ENCODE results near the gene ZNF605.
A peak's percentile ranks its signal among the peaks of the same experiment; 100 is the strongest.
"Not testable (repeated sequence)": the region's sequence is repeated elsewhere in the genome, so short reads cannot be mapped to it uniquely, and the experiment has no call there.

The ZNF605 gene

DNA sequence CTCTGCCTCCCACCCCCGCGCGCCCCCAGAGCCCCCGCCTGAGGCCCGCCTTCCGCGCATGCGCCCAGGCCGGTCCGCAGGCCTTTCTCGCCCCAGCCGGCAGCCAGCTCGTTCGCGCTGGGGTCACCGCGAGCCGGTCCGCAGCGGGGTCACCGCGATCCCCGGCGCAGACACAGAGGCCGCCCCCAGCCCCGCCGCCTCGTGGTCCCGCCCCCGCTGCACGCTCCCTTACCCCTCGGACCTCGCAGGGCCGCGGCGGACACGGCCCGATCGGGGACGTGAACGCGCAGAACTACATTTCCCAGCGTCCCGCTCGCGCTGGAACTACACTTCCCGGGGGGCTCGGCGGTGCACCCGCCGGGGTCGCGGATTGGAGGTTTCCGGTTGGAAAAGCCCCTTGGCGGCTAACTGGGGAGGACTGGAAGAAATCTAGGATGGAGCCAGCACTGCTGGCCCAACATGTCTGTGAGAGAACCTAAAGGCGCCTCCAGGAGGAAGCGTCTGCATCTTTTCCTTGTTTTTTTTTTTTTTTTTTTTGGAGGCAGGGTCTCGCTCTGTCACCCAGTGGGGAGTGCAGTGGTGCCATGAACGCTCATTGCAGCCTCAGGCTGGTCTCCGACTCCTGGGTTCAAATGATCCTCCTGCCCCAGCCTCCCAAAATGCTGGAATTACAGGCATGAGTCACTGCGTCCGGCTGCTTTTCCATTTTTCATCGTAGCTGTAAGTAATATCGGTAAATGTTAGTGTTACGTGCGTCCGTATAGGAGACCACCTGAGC lies at the start of gene ZNF605:
TSS of gene ZNF605 (minus strand) at position 296 of the 778 bp plus-strand sequence. CDS start 10,671 bp downstream, outside the sequence.
- DNase-seq: peak; percentile 90

DNA sequence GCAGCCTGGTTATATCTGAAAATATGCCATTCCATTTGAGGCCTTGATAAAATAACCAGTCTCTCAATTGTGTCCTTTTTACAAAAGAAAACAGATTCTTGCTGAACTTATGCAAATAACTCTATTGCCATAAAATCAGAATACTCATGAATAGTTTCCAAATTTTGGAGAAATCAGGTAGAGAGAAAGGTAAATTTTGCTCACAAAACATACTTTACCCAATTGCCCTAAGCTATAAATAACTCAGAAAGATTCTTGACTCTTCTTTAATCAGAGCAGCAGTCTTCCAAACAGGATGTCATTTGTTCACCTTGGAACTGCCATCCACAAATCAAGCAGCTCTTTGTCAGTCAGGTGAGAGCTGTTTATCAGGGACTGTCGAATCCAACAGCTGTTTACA lies 42.6 kb upstream of the ZNF605 start:
- no peak for DNase-seq

DNA sequence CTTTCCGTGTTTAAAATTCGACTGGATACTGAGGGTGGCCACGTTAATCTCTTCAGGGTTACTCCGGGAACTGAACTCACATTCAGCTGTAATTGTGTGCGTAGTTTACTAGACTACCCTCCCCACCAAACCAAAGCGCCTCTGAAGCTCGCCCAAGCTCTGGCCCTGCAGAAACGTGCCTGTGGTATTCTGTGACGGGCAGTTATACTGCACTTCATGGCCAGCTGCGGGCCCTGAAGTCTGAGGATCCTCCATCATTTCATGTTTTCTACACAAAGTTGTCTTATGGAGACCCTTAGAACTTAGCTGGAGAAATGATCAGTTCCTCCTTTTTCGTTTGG lies 30.7 kb upstream of the ZNF605 start:
- DNase-seq: no peak

DNA sequence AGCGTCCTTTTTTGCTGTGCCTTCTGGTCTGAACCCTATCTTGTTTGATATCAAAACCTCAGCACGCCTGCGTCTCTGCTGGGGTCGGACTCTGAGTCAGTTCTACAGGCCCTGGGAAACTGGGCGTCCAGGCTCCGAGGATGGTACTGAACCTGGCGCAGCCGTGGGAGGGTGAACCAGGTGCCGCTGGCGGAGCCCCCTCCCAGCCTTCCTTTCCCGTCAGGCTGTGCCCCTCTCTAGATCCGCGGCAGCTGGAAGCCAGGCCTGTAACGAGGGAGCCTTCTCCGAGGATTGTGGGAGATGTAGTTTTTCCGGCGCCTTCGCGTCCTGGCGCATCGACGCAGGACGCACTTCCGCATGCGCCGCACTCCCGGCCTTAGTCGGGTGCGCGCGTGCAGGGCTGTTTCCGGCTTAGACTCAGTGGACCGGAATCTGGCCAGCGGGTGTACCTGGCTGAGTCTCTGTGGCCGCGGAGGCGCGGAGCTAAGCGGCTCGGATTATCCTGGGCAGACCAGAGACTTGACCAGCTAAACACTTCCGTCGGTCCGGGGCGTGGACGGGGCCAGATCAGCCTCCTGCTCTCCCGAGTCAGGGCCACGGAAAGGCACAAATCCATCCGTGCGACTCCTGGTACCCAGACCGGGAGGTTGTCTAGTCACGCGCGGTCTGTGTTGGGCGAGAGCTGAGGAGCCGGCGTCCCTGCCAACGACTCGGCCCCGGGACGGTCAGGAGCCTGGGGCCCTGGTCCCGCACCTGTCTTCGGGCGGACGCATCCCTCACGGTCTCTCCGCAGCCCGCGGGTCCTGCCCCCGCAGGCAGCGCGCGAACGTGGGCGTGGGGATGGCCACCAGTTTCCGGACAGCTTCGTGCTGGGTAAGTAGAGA lies 30.1 kb upstream of the ZNF605 start, which contains the start of gene ZNF26:
TSS of gene ZNF26 (plus strand) at position 367 of the 884 bp plus-strand sequence. CDS start at position 841, 474 bp downstream.
- peak; percentile 92 for DNase-seq

DNA sequence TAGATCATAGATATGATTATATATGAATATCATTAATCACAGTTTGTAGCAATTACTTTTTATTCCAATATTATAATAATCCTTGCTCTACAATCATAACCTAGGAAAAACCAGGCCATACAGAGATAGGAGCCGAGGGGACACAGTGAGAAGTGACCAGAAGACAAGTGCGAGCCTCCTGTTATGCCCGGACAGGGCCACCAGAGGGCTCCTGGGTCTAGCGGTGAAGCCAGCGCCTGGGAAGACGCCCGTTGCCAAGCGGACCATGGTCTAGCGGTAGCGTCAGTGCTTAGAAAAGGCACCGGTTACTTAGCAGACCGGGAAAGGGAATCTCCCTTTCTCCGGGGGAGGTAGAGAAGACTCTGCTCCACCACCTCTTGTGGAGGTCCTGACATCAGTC lies 20.8 kb upstream of the ZNF605 start:
- not testable (repeated sequence) for DNase-seq

DNA sequence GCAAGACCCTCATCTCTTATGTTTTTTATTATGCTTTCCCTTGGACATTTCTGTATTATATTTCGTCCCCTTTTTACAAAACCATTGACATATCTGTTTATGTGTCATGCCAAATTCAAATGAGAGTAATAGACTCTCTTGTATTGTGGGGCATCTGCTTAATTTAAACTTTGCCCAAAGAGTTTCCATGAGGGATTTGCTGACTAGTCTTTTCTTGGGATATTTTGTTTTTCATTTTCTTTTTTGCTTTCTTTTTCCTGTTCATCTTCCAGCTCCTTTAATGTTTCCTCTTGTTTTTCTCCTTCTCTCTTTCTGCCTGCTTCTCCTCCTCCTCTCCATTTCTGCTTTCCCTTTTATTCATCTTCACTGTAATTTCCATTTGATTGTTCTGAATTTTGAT lies 16.3 kb upstream of the ZNF605 start:
- no peak for DNase-seq

DNA sequence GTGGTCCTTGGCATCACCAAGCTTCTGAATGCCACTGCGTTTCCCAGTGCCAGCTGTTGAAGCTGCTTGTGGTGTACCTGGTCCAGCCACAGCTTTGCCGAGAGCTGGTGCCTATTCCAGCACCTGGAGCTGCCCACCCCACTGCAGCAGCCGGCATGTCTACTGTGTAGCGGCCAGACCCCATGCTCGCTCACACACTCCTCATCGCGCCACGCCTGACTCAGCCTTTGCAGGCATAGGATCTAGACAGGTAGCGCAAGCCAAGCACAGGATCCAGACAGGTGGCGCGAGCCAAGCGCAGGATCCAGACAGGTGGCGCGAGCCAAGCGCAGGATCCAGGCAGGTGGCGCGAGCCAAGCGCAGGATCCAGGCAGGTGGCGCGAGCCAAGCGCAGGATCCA lies 11.6 kb upstream of the ZNF605 start:
- DNase-seq: no peak

DNA sequence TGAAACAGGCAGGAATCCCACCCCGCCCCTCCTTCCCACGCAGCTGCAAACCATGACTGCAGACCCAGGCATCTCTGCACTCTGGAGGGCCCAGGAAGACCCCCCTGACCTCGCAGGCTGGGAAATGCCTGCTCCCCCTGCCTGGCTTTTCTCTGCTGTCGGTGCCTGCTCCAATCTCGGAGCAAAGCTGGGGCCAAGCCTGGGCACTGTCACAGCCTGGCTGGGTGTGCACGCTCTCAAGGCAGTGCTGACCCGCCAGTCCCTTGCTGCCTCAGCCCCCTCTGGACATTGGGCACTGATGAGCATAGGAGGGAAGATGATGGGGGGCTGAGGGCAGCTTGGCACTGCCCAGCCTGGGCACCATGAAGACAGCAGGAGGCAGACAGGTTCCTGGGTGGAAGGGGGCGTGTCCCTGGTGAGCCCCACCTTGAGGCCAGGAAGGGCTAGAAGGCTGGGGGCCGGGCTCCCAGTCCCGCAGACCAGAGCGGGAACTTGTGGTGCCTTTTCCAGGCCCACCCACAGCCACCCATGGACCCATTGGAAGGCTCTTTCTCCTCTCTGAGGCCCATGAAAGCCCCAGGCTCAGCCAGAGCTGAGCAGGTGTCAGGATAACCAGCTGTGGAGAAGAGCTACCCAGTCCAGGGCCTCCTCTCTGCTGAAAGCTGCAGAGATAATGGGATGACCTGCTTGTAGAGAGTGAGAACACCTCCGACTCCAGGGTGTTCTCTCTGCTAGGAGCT lies 10.7 kb upstream of the ZNF605 start:
- no peak for DNase-seq

DNA sequence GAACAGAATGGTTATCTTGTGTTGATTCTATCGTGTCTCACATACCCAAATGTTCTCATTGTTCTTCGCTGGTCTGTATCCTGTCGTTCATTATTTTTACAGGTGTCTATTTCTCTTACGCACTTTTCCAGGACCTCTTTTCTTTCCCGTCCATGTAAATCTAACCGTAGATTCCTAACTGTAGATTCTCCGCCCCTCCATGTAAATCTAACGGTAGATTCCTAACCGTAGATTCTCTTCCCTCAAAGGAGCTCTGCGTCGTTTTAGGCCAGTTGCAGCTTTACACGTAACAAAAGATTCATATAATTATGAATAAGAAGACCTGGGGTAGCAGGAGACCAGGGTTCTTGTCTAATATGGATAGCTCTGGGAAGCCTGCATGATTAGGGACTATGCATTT lies 9.7 kb upstream of the ZNF605 start:
- no peak for DNase-seq

DNA sequence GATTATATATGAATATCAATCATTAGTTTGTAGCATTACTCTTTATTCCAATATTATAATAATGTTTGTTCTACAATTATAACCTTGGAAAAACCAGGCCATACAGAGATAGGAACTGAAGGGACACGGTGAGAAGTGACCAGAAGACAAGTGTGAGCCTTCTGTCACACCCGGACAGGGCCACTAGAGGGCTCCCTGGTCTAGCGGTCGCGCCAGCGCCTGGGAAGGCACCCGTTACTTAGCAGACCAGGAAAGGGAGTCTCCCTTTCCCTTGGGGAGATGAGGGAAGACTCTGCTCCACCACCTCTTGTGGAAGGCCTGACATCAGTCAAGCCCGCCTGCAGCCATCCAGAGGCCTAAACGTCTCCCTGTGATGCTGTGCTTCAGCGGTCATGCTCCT lies 7.8 kb upstream of the ZNF605 start:
- DNase-seq: not testable (repeated sequence)

DNA sequence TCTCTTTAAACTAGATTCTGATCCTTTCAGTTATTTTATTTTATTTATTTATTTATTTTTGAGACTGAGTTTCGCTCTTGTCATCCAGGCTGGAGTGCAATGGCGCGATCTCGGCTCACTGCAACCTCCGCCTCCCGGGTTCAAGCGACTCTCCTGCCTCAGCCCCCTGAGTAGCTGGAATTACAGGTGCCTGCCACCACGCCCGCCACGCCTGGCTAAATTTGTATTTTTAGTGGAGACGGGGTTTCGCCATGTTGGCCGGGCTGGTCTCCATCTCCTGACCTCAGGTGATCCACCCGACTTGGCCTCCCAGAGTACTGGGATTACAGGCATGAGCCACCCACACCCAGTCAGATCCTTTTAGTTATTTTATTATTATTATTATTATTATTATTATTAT lies 5.7 kb upstream of the ZNF605 start:
- not testable (repeated sequence) for DNase-seq

DNA sequence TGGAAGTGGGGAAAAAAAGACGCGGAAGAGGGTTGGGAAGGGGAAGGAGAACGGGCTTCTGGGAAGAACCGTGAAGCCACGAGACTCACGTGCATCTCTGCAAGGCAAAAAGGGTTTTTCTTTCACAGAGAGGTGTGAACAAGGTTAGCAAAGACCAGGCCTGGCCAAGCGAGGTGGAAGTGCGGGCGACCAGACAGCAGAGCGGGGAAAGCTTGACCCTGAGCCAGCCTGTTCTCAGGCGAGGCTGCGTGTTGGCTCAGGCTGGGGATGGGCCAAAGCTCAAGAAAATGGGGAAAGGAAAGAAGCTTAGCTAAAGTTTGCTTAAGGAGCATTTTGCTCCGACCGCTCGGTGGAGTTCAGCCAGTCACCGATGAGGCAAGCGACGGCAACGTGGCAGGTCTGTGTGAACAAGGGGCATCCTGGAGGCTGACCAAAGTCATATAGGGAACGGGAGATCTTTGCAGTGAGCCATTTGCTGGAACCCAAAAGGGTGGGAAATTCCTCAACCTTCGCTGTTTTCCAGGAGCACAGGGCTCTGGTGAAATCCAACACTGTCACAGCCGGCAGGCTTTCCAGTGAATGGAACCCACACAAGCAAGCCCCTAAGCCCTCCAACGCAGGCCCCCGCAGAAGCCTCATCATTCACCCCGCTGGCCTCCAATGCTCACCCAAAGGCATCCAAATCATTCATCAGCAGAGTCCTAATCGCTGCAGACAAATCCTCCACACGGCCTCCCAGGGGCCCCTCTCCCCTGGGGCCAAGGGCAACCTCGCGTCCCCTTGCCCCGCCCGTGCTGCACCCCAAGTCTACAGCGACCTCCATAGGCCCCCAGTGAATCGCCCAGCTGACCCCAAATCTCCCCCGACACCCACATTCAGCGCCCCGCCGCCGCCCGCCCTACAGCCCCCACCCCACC lies 754 bp downstream of the ZNF605 start:
- peak; percentile 71 for DNase-seq

DNA sequence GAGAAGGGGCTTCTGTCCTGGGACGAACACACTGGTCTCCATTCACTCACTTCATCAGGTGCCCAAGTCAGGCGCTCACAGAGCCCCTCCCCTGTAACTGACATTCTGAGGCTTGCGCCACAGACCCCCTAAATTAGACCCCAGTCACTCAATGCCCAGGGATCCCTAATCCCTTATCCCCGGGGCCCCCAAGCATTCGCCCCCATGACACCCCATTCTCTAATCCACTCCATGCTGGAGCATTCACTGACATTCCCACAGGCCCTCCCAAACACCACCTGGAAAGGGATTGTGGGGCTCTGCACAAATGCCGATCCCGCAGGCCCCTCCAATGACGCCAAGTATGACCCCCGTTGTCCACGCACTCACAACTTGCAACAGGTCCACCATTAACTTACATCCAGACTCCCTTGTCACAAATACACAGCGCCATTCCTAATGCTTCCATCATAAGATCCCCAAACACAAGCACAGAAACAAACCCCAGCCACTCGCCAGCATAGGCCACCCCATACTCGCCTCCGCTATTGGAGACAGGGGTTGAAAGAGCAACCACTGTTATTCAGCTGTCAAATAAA lies 1.5 kb downstream of the ZNF605 start:
- DNase-seq: peak; percentile 6

DNA sequence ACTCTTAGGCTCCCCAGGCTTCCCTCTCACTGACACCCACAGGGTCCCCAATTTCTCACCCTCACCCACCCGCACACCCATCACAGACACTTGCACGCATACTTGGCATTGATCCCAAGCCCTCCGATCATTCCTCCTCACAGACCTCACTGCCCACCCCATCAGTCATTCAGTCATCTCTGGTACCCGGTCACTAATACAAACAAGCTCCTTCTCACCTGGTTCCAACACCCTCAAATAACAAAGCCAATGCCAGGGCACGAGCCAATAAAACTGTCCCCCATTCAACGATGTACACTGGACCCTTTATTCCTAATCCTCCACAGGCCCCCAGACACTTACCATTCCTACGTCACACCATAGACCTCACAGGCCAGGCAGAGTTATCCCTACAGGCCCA lies 2.3 kb downstream of the ZNF605 start:
- no peak for DNase-seq

DNA sequence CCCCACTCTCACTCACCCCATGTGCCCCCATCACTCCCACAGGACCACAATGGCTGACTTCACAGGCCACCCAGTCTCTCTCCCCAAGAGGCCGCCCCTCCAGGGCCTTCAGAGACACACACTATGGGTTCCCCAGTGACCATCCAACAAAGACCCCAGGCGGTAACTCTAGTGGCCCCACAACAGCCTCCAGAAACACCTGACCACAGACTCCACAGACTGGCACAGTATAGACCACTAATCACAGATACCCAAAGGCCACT lies 3.0 kb downstream of the ZNF605 start:
- no peak for DNase-seq

DNA sequence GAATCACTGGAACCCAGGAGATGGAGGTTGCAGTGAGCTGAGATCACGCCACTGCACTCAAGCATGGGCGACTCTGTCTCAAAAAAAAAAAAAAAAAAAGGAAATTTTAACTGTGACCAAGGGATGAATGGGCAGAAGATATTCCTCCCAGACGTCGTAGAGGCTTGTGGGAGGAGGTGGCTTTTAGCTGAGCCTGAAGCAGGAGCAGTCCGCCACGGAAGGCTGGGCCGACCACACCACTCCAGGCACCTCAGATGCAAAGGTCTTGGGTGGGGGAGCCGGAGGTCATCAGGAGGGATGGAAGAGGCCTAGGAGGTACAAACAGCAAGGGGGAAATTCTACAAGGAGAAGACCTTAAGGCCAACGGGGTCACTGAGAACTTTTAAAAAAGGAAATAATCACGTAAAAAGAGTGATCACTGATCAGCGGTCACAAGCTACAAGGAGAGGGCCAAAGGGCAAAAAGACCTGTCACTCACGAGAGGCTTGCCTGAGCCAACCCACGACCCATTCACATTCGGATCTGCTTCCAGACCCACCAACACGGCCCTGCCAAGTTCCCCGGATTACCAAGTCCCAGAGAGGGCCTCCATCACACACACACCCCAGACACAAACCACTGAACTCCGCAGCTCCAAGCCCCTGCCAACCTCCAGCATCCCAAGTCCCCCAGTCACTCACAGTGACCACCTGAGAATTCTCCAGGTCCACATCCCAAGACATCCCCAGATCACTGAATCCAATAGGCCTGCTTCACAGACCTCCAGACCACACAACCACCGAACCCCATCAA lies 3.5 kb downstream of the ZNF605 start:
- DNase-seq: no peak

DNA sequence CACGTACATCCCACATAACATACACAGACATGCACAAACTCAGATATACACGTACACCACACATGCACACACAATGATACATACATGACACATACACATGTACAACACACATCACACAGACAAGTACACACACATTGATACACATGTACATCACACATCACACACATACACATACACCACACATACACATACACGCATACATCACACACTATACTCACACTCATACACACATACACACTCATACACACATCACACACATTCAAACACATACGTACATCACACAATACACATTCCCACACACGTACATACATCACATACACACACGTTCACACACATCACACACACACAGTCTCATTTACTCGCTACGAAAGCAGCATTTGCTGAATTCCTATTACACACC lies 4.5 kb downstream of the ZNF605 start:
- DNase-seq: no peak

DNA sequence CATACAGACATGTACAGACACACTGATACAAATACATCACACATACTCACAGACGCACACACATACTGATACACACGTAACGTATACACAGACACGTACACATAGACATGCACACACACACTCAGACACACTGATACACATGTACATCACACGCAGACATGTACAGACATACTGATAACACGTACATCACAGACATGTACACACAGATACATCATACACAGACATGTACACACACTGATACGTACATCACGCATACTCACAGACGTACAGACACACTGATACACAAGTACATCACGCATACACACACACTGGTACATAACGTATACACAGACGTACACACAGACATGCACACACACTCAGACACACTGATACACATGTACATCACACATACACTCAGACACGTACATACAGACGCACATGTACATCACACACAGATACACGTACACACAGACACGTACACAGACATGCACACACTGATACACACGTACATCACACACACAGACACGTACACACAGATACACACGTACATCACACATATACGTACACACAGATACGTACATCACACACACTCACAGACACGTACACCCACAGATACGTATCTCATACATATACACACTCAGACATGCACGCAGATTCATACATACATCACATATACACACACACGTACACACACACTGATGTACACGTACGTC lies 5.1 kb downstream of the ZNF605 start:
- DNase-seq: no peak

DNA sequence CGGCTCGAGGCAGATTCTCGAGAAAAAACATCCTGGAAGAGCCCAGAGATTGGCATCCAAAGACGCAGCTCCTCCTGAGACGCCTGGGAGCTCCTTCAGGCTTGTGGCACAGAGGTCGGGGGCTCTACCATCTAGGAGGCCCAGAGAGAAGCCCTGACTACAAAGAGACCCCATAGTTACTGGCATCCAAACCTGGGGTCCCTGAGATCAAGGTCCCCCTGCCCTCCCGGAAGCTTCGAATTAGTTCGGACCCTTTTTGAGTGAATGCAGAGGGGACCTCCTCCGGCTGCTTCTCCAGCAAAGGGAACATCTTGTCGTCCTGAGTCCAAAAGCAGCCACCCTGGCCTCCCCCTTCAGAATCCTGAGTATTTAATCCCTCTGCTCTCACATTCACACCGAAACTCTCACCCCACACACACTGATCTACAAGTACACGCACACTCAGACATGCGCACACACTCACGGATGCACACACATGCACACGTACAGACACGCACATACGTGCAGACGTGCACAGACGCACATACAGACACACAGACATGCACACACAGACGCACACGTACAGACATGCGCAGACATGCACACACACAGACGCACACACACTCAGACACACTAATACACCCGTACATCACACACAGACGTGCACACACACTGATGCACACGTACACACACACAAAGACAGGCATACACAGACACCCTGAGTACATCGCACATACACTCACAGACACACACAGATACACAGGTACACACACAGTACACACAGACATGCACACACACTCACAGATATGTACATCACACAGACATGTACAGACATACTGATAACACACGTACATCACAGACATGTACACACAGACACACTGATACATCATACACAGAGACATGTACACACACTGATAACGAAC lies 5.9 kb downstream of the ZNF605 start:
- no peak for DNase-seq
